GM12878 (cell line): Measurements from ENCODE around the gene IRF2BP1. TPM values are rescaled to one million over a fixed set of nuclear protein-coding genes. Genes with fewer than 3 reads are reported as not detected.

Source experiments
- ATAC-seq: fragments of 200-7000 bp; cut with Tn5 transposase; 3 replicates; pipeline ENCODE4 v1.9.1; 2020; ENCODE audit warnings: mild to moderate bottlenecking, moderate library complexity
- BruUV-seq: library from RNA; stranded (reverse); fragments of 400-500 nt; replicated peaks from 2 replicates; lab custom pipeline; 2021; lab: Mats Ljungman, UMichigan
- CTCF ChIA-PET: fragments of 300-600 bp; sonication (Branson Sonifier 250); formaldehyde crosslinking; extraction: SDS; loops from one replicate; lab custom pipeline; 2021; ENCODE audit warnings: inconsistent platforms; lab: Yijun Ruan, JAX
- POLR2A ChIA-PET: fragments of 350-600 bp; formaldehyde crosslinking; extraction: SDS; loops from one replicate; lab custom pipeline; 2021; ENCODE audit warnings: inconsistent platforms; lab: Charles Lee
- RAD21 ChIA-PET: fragments of 300-600 bp; sonication (Branson Sonifier 250); formaldehyde crosslinking; loops from one replicate; lab custom pipeline; 2023; ENCODE audit warnings: antibody characterized with exemption; ENCODE audit not compliant: unreplicated experiment; lab: Charles Lee
- SMC1A ChIA-PET: fragments of 300-600 bp; sonication (Branson Sonifier 250); formaldehyde crosslinking; loops from one replicate; lab custom pipeline; 2023; ENCODE audit not compliant: unreplicated experiment, uncharacterized antibody; lab: Charles Lee
- DNase-seq: peaks from one replicate; pipeline ENCODE4 v3.0.0-alpha.2; 2011; ENCODE audit warnings: low read depth, low spot score
- FAIRE-seq: peaks from 3 replicates; lab custom pipeline; 2011; peaks lifted over from hg19 to GRCh38; lab: Jason Lieb, UNC
- H2AFZ ChIP-seq: 2 replicates; pipeline ENCODE4 v1.6.0; 2011; ENCODE audit warnings: low read depth, low read length, control low read depth; ENCODE audit not compliant: control insufficient read depth
- H3K27ac ChIP-seq: 2 replicates; pipeline ENCODE4 v1.5.1; 2011; ENCODE audit warnings: control low read depth; ENCODE audit not compliant: control insufficient read depth, insufficient read depth
- H3K27me3 ChIP-seq, 2 experiments: replicated peaks in 1 of 2; 2 replicates each; pipeline versions ENCODE4 v1.6.0 to v1.6.1; 2011; ENCODE audit warnings: low read length in 1 of 2; ENCODE audit not compliant: control insufficient read depth in 2 of 2, insufficient read depth in 2 of 2
- H3K36me3 ChIP-seq, 2 experiments: 2 replicates each; pipeline ENCODE4 v1.5.1; 2011; ENCODE audit warnings: low read length in 1 of 2; ENCODE audit not compliant: control insufficient read depth in 2 of 2, insufficient read depth in 2 of 2
- H3K4me1 ChIP-seq: 2 replicates; pipeline ENCODE4 v1.6.1; 2011; ENCODE audit warnings: mild to moderate bottlenecking, low read length, moderate library complexity, mixed read lengths; ENCODE audit not compliant: control insufficient read depth, insufficient read depth
- H3K4me2 ChIP-seq: 2 replicates; pipeline ENCODE4 v1.6.0; 2011; ENCODE audit warnings: control low read depth; ENCODE audit not compliant: control insufficient read depth, insufficient read depth
- H3K4me3 ChIP-seq: fragments of 200-600 bp; sonication (generic); 2 replicates; pipeline ENCODE4 v1.5.1; 2016
- H3K79me2 ChIP-seq: 2 replicates; pipeline ENCODE4 v1.6.0; 2011; ENCODE audit warnings: low read length; ENCODE audit not compliant: control insufficient read depth, insufficient read depth
- H3K9ac ChIP-seq: 2 replicates; pipeline ENCODE4 v1.8.0; 2011; ENCODE audit warnings: low read length, control low read depth, mixed read lengths; ENCODE audit not compliant: control insufficient read depth, insufficient read depth
- H3K9me3 ChIP-seq: replicated peaks from 3 replicates; pipeline ENCODE4 v1.5.1; 2011; ENCODE audit warnings: mild to moderate bottlenecking, low read length; ENCODE audit not compliant: control insufficient read depth, insufficient read depth
- H4K20me1 ChIP-seq: 2 replicates; pipeline ENCODE4 v1.6.0; 2011; ENCODE audit not compliant: control insufficient read depth, insufficient read depth
- BCL11A ChIP-seq: IDR thresholded peaks from 2 replicates; pipeline ENCODE4 v1.6.1; 2011; ENCODE audit warnings: low read depth, low read length
- CUX1 ChIP-seq: IDR thresholded peaks from 2 replicates; pipeline ENCODE4 v1.6.1; 2012; ENCODE audit warnings: improper control_type of control experiment, low read depth, low read length; ENCODE audit not compliant: insufficient replicate concordance
- EED ChIP-seq: sonication (generic); IDR thresholded peaks from 2 replicates; pipeline ENCODE4 v1.6.1; 2016; ENCODE audit warnings: antibody characterized with exemption, low read depth
- GABPA ChIP-seq: IDR thresholded peaks from 2 replicates; pipeline ENCODE4 v1.6.1; 2014; ENCODE audit warnings: antibody characterized with exemption, low read depth, mild to moderate bottlenecking, inconsistent platforms
- LARP7 ChIP-seq: fragments of 450-650 bp; IDR thresholded peaks from 2 replicates; pipeline ENCODE4 v1.6.1; 2017; ENCODE audit warnings: mild to moderate bottlenecking
- PKNOX1 ChIP-seq: fragments of 450-650 bp; IDR thresholded peaks from 2 replicates; pipeline ENCODE4 v1.6.1; 2016; ENCODE audit warnings: mild to moderate bottlenecking
- POLR2A ChIP-seq: IDR thresholded peaks from 2 replicates; pipeline ENCODE4 v1.6.1; 2011; ENCODE audit warnings: low read depth, mild to moderate bottlenecking, low read length
- RELB ChIP-seq: fragments of 450-650 bp; IDR thresholded peaks from 2 replicates; pipeline ENCODE4 v1.6.1; 2017; ENCODE audit warnings: low read depth, mild to moderate bottlenecking, moderate library complexity
- RFX5 ChIP-seq: IDR thresholded peaks from 2 replicates; pipeline ENCODE4 v1.6.1; 2011; ENCODE audit warnings: low read depth, low read length, improper control_type of control experiment
- SREBF2 ChIP-seq: IDR thresholded peaks from 2 replicates; pipeline ENCODE4 v1.6.1; 2012; ENCODE audit warnings: mild to moderate bottlenecking, low read length
- TCF3 ChIP-seq: IDR thresholded peaks from 2 replicates; pipeline ENCODE4 v1.6.1; 2012; ENCODE audit warnings: low read depth, mild to moderate bottlenecking, low read length, borderline replicate concordance; ENCODE audit not compliant: insufficient read depth
- ZNF622 ChIP-seq: fragments of 450-650 bp; IDR thresholded peaks from 2 replicates; pipeline ENCODE4 v1.6.1; 2017; ENCODE audit warnings: mild to moderate bottlenecking, inconsistent platforms
- ZNF687 ChIP-seq: fragments of 450-650 bp; IDR thresholded peaks from 2 replicates; pipeline ENCODE4 v1.6.1; 2017; ENCODE audit warnings: mild to moderate bottlenecking, moderate library complexity
- WGBS: methylation state at CpG from one replicate; pipeline ENCODE4 v1.1.6; 2016; ENCODE audit warnings: low lambda C conversion rate; ENCODE audit not compliant: insufficient replicate concordance, insufficient coverage; ENCODE audit errors: missing lambda C conversion rate; 5-methylcytosine and 5-hydroxymethylcytosine counted together
- in situ Hi-C: fragments of 300-500 bp; cut with MboI; formaldehyde crosslinking; loops from 9 replicates; pipeline ENCODE4 v1.14.3; 2018; ENCODE audit warnings: mixed read lengths
- intact Hi-C: fragments of 100-400 bp; cut with micrococcal nuclease; formaldehyde crosslinking; loops from one replicate; pipeline ENCODE4 v1.14.2; 2022; ENCODE audit not compliant: unreplicated experiment
- polyA plus RNA-seq, 11 experiments: library from polyadenylated mRNA; depleted of rRNA in 4 of 11; unstranded in 6 of 11; stranded (reverse) in 5 of 11; fragments of >200 nt; fragmentation: Nextera tagmentation in 4 of 11; fragmentation: Illumina TruSeq in 1 of 11; extraction: Ambion mirVana in 4 of 11; extraction: Trizol in 1 of 11; gene quantifications; 1 replicate in 1 of 11; 2 replicates in 10 of 11; pipeline versions ENCODE4 v1.2.1 to v1.2.3, GENCODE V29; 2011 to 2016; ENCODE audit warnings: inconsistent platforms in 2 of 11, missing spikeins in 2 of 11, low read depth in 1 of 11
- total RNA-seq, 4 experiments: library from RNA; depleted of rRNA in 3 of 4; stranded (reverse); fragments of >200 nt in 3 of 4; fragmentation: Illumina TruSeq in 1 of 4; extraction: Trizol in 1 of 4; gene quantifications; 2 replicates each; pipeline versions ENCODE4 v1.2.1 to v1.2.3, GENCODE V29; 2013 to 2021

The IRF2BP1 gene
- total and polyA plus RNA-seq, 10 of the 15 experiments (the other 5 are each of a cell fraction or from before 2014, with no cell fraction given), result 0.31 to 24.4 (median 4.4) TPM

- Histone ChIP-seq H2AFZ (no peak overlapping the region), H3K9me3 (no peaks in the 10 kb centered on the region), H3K36me3 (no peaks in the 10 kb centered on the region), H3K27ac (no peak overlapping the region), H3K79me2 (no peaks in the 10 kb centered on the region), H3K4me2 (no peak overlapping the region), H3K9ac (no peak overlapping the region), H3K27me3 (no peaks in the 10 kb centered on the region; a peak in 1 of 4 replicates), H3K4me1 (peaks cover 8% of the 10 kb centered on the region), H3K4me3 (no peak overlapping the region), H4K20me1 (no peaks in the 10 kb centered on the region)
- in situ Hi-C loops, result no loop called here
- DNase-seq (no peak), FAIRE-seq (no peak), ATAC-seq (no peak)
- WGBS, result 57% methylated on average over 7 of the region's 7 CpGs
- no TSS peak for BruUV-seq
- intact Hi-C loops, result no loop called here
- SMC1A ChIA-PET, result interaction anchor here (1.2 kb wide), 1 partner anchor 9 kb away, joined by 3 read pairs; the partner anchor contains the start of gene FOXA3
- POLR2A ChIA-PET, result interaction anchor here (0.6 to 1.2 kb wide), 2 partner anchors 9 to 12 kb away, joined by 3 read pairs; no protein-coding TSS in a partner anchor
- CTCF ChIA-PET, result no interaction called here
- RAD21 ChIA-PET, result no interaction called here
- TF ChIP-seq EED, result no peak
- TF ChIP-seq GABPA, result no peak
- TF ChIP-seq POLR2A, result no peak
- no peak for TF ChIP-seq BCL11A
- TF ChIP-seq RELB, result no peak
- TF ChIP-seq PKNOX1, result no peak
- TF ChIP-seq TCF3, result no peak
- no peak for TF ChIP-seq CUX1
- no peak for TF ChIP-seq ZNF622
- no peak for TF ChIP-seq RFX5
- no peak for TF ChIP-seq SREBF2
- TF ChIP-seq LARP7, result no peak
- TF ChIP-seq ZNF687, result no peak
These were observed 12.6 kb downstream of the IRF2BP1 start for GRCh38 chr19:45873219-45873772.
